CD4-positive, alpha-beta memory T cell (primary cell): ENCODE measurements around the gene OVCH2. TPM values are rescaled to one million over a fixed set of nuclear protein-coding genes. Genes with fewer than 3 reads are reported as not detected.

ENCODE experiments used
- CTCF ChIA-PET: fragments of 350-600 bp; sonication (Branson Sonifier 250); formaldehyde crosslinking; loops from one replicate; lab custom pipeline; 2021; ENCODE audit warnings: inconsistent platforms; ENCODE audit not compliant: partially characterized antibody; lab: Charles Lee
- POLR2A ChIA-PET: fragments of 350-600 bp; sonication (Branson Sonifier 250); formaldehyde crosslinking; loops from one replicate; lab custom pipeline; 2021; ENCODE audit not compliant: partially characterized antibody; lab: Charles Lee
- DNase-seq, 5 donors: peaks; one replicate each; pipeline versions ENCODE4 v3.0.0 to v3.0.0-alpha.2; 2020 to 2022; ENCODE audit warnings: mixed read lengths in 1 of 5
- H3K27ac ChIP-seq: one replicate; pipeline ENCODE4 v1.7.0; 2013; ENCODE audit warnings: low read depth, low read length
- H3K27me3 ChIP-seq: 2 replicates; pipeline ENCODE4 v1.7.0; 2013; ENCODE audit warnings: mild to moderate bottlenecking, low read length, moderate library complexity; ENCODE audit not compliant: insufficient read depth
- H3K36me3 ChIP-seq: 2 replicates; pipeline ENCODE4 v1.7.0; 2013; ENCODE audit warnings: mild to moderate bottlenecking, low read length, moderate library complexity; ENCODE audit not compliant: insufficient read depth
- H3K4me1 ChIP-seq: 2 replicates; pipeline ENCODE4 v1.7.0; 2013; ENCODE audit warnings: mild to moderate bottlenecking, low read length, moderate library complexity; ENCODE audit not compliant: insufficient read depth
- H3K4me3 ChIP-seq, 2 donors: one replicate each; pipeline ENCODE4 v1.7.0; 2013; ENCODE audit warnings: low read length in 2 of 2, mild to moderate bottlenecking in 1 of 2
- H3K9me3 ChIP-seq, 2 donors: one replicate each; pipeline ENCODE4 v1.7.0; 2013; ENCODE audit warnings: low read length in 2 of 2, control low read depth in 1 of 2; ENCODE audit not compliant: control insufficient read depth in 1 of 2
- H3K27ac Mint-ChIP-seq, 7 donors: one replicate each; pipeline ENCODE4 v1.8.0; 2020 to 2021; ENCODE audit warnings: mixed read lengths in 7 of 7, mild to moderate bottlenecking in 6 of 7, inconsistent platforms in 3 of 7, moderate library complexity in 3 of 7
- H3K27me3 Mint-ChIP-seq, 2 donors: one replicate each; pipeline ENCODE4 v1.8.0; 2020 to 2021; ENCODE audit warnings: mixed read lengths in 2 of 2
- H3K36me3 Mint-ChIP-seq, 2 donors: one replicate each; pipeline ENCODE4 v1.8.0; 2020 to 2021; ENCODE audit warnings: mixed read lengths in 2 of 2, inconsistent platforms in 1 of 2, mild to moderate bottlenecking in 1 of 2
- H3K4me1 Mint-ChIP-seq, 4 donors: one replicate each; pipeline ENCODE4 v1.8.0; 2020 to 2021; ENCODE audit warnings: mixed read lengths in 4 of 4, mild to moderate bottlenecking in 1 of 4
- H3K4me3 Mint-ChIP-seq, 8 donors: one replicate each; pipeline ENCODE4 v1.8.0; 2020 to 2021; ENCODE audit warnings: mixed read lengths in 8 of 8, mild to moderate bottlenecking in 7 of 8, moderate library complexity in 6 of 8, inconsistent platforms in 3 of 8
- H3K9me3 Mint-ChIP-seq, 8 donors: one replicate each; pipeline ENCODE4 v1.8.0; 2020 to 2021; ENCODE audit warnings: mixed read lengths in 8 of 8, mild to moderate bottlenecking in 5 of 8, inconsistent platforms in 3 of 8, moderate library complexity in 1 of 8
- intact Hi-C: fragments of 100-400 bp; cut with micrococcal nuclease; formaldehyde crosslinking; loops from one replicate; pipeline ENCODE4 v1.15.1; 2023
- polyA plus RNA-seq, 2 donors: library from polyadenylated mRNA; unstranded; fragments of 300-500 nt; fragmentation: Illumina TruSeq; gene quantifications; one replicate each; pipeline ENCODE4 v1.2.3, GENCODE V29; 2021
- total RNA-seq, 2 experiments: library from RNA; stranded (reverse); gene quantifications; one replicate each; pipeline ENCODE4 v1.2.3, GENCODE V29; 2021

OVCH2 gene
- total and polyA plus RNA-seq, 4 experiments from 2014 or later = not detected

GRCh38 chr11:7692426-7692825, 13.9 kb downstream of the OVCH2 start:
- H3K9me3 Mint-ChIP-seq = no peaks in the 10 kb centered on the region
- H3K27me3 Mint-ChIP-seq = peaks cover 25 to 27% of the 10 kb centered on the region in 2 donors
- Histone ChIP-seq H3K9me3 (no peaks in the 10 kb centered on the region), H3K4me1 (peaks cover 6% of the 10 kb centered on the region), H3K27me3 (no peaks in the 10 kb centered on the region), H3K36me3 (no peaks in the 10 kb centered on the region), H3K27ac (no peak overlapping the region), H3K4me3 (no peak overlapping the region)
- H3K4me1 Mint-ChIP-seq = no peaks in the 10 kb centered on the region
- H3K36me3 Mint-ChIP-seq = no peaks in the 10 kb centered on the region
- no peak overlapping the region for H3K27ac Mint-ChIP-seq
- CTCF ChIA-PET = interaction anchor here (1.0 to 3.2 kb wide), 12 partner anchors 9 to 880 kb away, joined by 3 to 16 read pairs (median 4); partner anchors contain the start of genes OVCH2 and PPFIBP2
- DNase-seq = no peak
- intact Hi-C loops = loop anchor here (5.0 kb wide), 1 partner anchor 340 kb away; no protein-coding TSS in a partner anchor
- no peak overlapping the region for H3K4me3 Mint-ChIP-seq
- POLR2A ChIA-PET = no interaction called here

GRCh38 chr11:7691759-7692350, 14.4 kb downstream of the OVCH2 start:
- Histone ChIP-seq H3K27ac (no peak overlapping the region), H3K36me3 (no peaks in the 10 kb centered on the region), H3K4me3 (no peak overlapping the region), H3K9me3 (no peaks in the 10 kb centered on the region), H3K27me3 (no peaks in the 10 kb centered on the region), H3K4me1 (peaks cover 6% of the 10 kb centered on the region)
- no peaks in the 10 kb centered on the region for H3K4me1 Mint-ChIP-seq
- peaks cover 27% of the 10 kb centered on the region in 2 donors for H3K27me3 Mint-ChIP-seq
- CTCF ChIA-PET = interaction anchor here (1.0 to 3.2 kb wide), 12 partner anchors 8 to 880 kb away, joined by 3 to 16 read pairs (median 4); partner anchors contain the start of genes OVCH2 and PPFIBP2
- H3K9me3 Mint-ChIP-seq = no peaks in the 10 kb centered on the region
- POLR2A ChIA-PET = no interaction called here
- H3K27ac Mint-ChIP-seq = no peak overlapping the region
- no peak overlapping the region for H3K4me3 Mint-ChIP-seq
- intact Hi-C loops = loop anchor here (5.0 kb wide), 1 partner anchor 340 kb away; no protein-coding TSS in a partner anchor
- no peak for DNase-seq
- no peaks in the 10 kb centered on the region for H3K36me3 Mint-ChIP-seq

- Histone ChIP-seq H3K4me1 (peaks cover 6% of the 10 kb centered on the region), H3K27ac (no peak overlapping the region), H3K4me3 (no peak overlapping the region), H3K27me3 (no peaks in the 10 kb centered on the region), H3K36me3 (no peaks in the 10 kb centered on the region), H3K9me3 (no peaks in the 10 kb centered on the region)
- no peak overlapping the region for H3K4me3 Mint-ChIP-seq
- H3K36me3 Mint-ChIP-seq = no peaks in the 10 kb centered on the region
- CTCF ChIA-PET = interaction anchor here (0.9 to 3.2 kb wide), 8 partner anchors 9 to 878 kb away, joined by 3 to 16 read pairs (median 5); partner anchors contain the start of gene PPFIBP2
- DNase-seq = no peak
- H3K4me1 Mint-ChIP-seq = no peaks in the 10 kb centered on the region
- no peaks in the 10 kb centered on the region for H3K9me3 Mint-ChIP-seq
- intact Hi-C loops = loop anchor here (5.0 kb wide), 1 partner anchor 338 kb away; no protein-coding TSS in a partner anchor
- POLR2A ChIA-PET = no interaction called here
- peaks cover 27% of the 10 kb centered on the region in 2 donors for H3K27me3 Mint-ChIP-seq
- H3K27ac Mint-ChIP-seq = no peak overlapping the region
Observed at GRCh38 chr11:7690648-7691047, 15.6 kb downstream of the OVCH2 start.

GRCh38 chr11:7689239-7689638, 17.0 kb downstream of the OVCH2 start:
- H3K27me3 ChIP-seq = no peaks in the 10 kb centered on the region
- POLR2A ChIA-PET = no interaction called here
- Mint-ChIP-seq H3K27ac (no peak overlapping the region), H3K9me3 (no peaks in the 10 kb centered on the region), H3K4me1 (no peaks in the 10 kb centered on the region), H3K36me3 (no peaks in the 10 kb centered on the region), H3K4me3 (no peak overlapping the region), H3K27me3 (peaks cover 26 to 30% of the 10 kb centered on the region in 2 donors)
- no peak overlapping the region for H3K27ac ChIP-seq
- CTCF ChIA-PET = interaction anchor here (1.1 to 1.6 kb wide), 4 partner anchors 9 to 96 kb away, joined by 3 to 4 read pairs (median 3); no protein-coding TSS in a partner anchor
- H3K4me1 ChIP-seq = peaks cover 2% of the 10 kb centered on the region
- no peak overlapping the region for H3K4me3 ChIP-seq
- no peaks in the 10 kb centered on the region for H3K9me3 ChIP-seq
- no peaks in the 10 kb centered on the region for H3K36me3 ChIP-seq
- intact Hi-C loops = no loop called here
- DNase-seq = no peak

GRCh38 chr11:7688238-7688826, 17.9 kb downstream of the OVCH2 start:
- DNase-seq = peak in 2 of 5 donors; percentile 16 to 27
- no peaks in the 10 kb centered on the region for H3K36me3 ChIP-seq
- H3K4me3 ChIP-seq = no peak overlapping the region
- intact Hi-C loops = loop anchor here (1.0 kb wide), 1 partner anchor 175 kb away; the partner anchor contains the start of gene PPFIBP2
- Mint-ChIP-seq H3K4me1 (no peaks in the 10 kb centered on the region), H3K36me3 (no peaks in the 10 kb centered on the region), H3K27me3 (peaks cover 17 to 25% of the 10 kb centered on the region in 2 donors), H3K4me3 (no peak overlapping the region), H3K9me3 (no peaks in the 10 kb centered on the region), H3K27ac (no peak overlapping the region)
- H3K4me1 ChIP-seq = no peaks in the 10 kb centered on the region
- POLR2A ChIA-PET = no interaction called here
- no peaks in the 10 kb centered on the region for H3K27me3 ChIP-seq
- H3K27ac ChIP-seq = no peak overlapping the region
- no peaks in the 10 kb centered on the region for H3K9me3 ChIP-seq
- CTCF ChIA-PET = interaction anchor here (1.1 to 1.8 kb wide), 8 partner anchors 8 to 591 kb away, joined by 3 to 10 read pairs (median 4); partner anchors contain the start of genes EIF3F and PPFIBP2

- intact Hi-C loops = no loop called here
- Histone ChIP-seq H3K36me3 (no peaks in the 10 kb centered on the region), H3K4me3 (no peak overlapping the region), H3K27me3 (no peaks in the 10 kb centered on the region), H3K4me1 (no peaks in the 10 kb centered on the region), H3K27ac (no peak overlapping the region), H3K9me3 (no peaks in the 10 kb centered on the region)
- Mint-ChIP-seq H3K36me3 (no peaks in the 10 kb centered on the region), H3K4me1 (no peaks in the 10 kb centered on the region), H3K9me3 (no peaks in the 10 kb centered on the region), H3K27ac (no peak overlapping the region), H3K27me3 (peaks cover 12 to 20% of the 10 kb centered on the region in 2 donors), H3K4me3 (no peak overlapping the region)
- CTCF ChIA-PET = interaction anchor here (1.1 to 1.8 kb wide), 5 partner anchors 22 to 590 kb away, joined by 3 to 10 read pairs (median 5); partner anchors contain the start of genes EIF3F and PPFIBP2
- no peak for DNase-seq
- POLR2A ChIA-PET = interaction anchor here (1.3 kb wide), 1 partner anchor 11 kb away, joined by 3 read pairs; no protein-coding TSS in a partner anchor
Observed at GRCh38 chr11:7687386-7687785, 18.9 kb downstream of the OVCH2 start.

GRCh38 chr11:7686761-7687160, 19.5 kb downstream of the OVCH2 start:
- H3K27me3 ChIP-seq = no peaks in the 10 kb centered on the region
- H3K4me1 Mint-ChIP-seq = no peaks in the 10 kb centered on the region
- no peaks in the 10 kb centered on the region for H3K36me3 Mint-ChIP-seq
- no peaks in the 10 kb centered on the region for H3K4me1 ChIP-seq
- no peaks in the 10 kb centered on the region for H3K36me3 ChIP-seq
- H3K4me3 ChIP-seq = no peak overlapping the region
- ChIA-PET CTCF (interaction anchor here (1.3 to 1.8 kb wide), 3 partner anchors 174 to 589 kb away, joined by 3 to 10 read pairs (median 9); partner anchors contain the start of genes EIF3F and PPFIBP2), POLR2A (interaction anchor here (1.3 kb wide), 1 partner anchor 10 kb away, joined by 3 read pairs; no protein-coding TSS in a partner anchor)
- no peaks in the 10 kb centered on the region for H3K9me3 Mint-ChIP-seq
- no peaks in the 10 kb centered on the region for H3K9me3 ChIP-seq
- intact Hi-C loops = no loop called here
- H3K27ac ChIP-seq = no peak overlapping the region
- no peak overlapping the region for H3K27ac Mint-ChIP-seq
- peaks cover 12 to 18% of the 10 kb centered on the region in 2 donors for H3K27me3 Mint-ChIP-seq
- H3K4me3 Mint-ChIP-seq = no peak overlapping the region
- DNase-seq = no peak
